Right ventricle myocardium inferior (tissue), 1 donor: ENCODE measurements around the gene OR7D2. TPM values are rescaled to one million over a fixed set of nuclear protein-coding genes. Genes with fewer than 3 reads are reported as not detected.
"Not testable (repeated sequence)": the region's sequence is repeated elsewhere in the genome, so short reads cannot be mapped to it uniquely, and the experiment has no call there.

Experiments used
- ATAC-seq: fragments of 200-7000 bp; cut with Tn5 transposase; one replicate; pipeline ENCODE4 v1.9.1; 2020; ENCODE audit warnings: mild to moderate bottlenecking, moderate library complexity
- DNase-seq: peaks from one replicate; pipeline ENCODE4 v3.0.0; 2021; ENCODE audit errors: missing footprints
- intact Hi-C: fragments of 100-400 bp; cut with DNase I; formaldehyde crosslinking; loops from one replicate; pipeline ENCODE4 v1.11.0; 2022
- total RNA-seq: library from RNA; stranded (reverse); fragmentation: NEBNext Ultra II Directional; extraction: Animal tissue kit (Norgen Biotek cat#: 25700); gene quantifications from one replicate; pipeline ENCODE4 v1.2.1, GENCODE V29; 2021
- donor health status: DM: no; HTN: yes; CAD: no; lungs with severe emphysema.

Gene OR7D2
- total RNA-seq, 1 donor from 2014 or later, result 0.08 TPM

DNA sequence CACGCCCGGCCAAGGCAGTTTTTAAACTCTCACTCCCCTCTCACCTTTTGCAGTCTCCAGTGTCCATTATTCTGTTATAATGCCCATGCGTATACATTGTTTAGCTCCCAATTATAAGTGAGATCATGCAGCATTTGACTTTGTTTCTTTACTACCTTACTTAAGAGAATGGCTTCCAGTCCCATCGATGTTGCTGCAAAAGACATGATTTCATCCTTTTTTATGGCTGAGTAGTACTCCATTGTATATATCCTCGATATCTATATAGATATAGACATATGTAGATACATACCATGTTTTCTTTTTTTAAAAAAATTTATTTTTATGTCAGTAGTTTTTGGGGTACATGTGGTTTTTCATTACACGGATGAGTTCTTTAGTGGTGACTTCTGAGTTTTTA is 8.4 kb downstream of the OR7D2 start:
- DNase-seq (no peak), ATAC-seq (no peak)
- intact Hi-C loops, result no loop called here

DNA sequence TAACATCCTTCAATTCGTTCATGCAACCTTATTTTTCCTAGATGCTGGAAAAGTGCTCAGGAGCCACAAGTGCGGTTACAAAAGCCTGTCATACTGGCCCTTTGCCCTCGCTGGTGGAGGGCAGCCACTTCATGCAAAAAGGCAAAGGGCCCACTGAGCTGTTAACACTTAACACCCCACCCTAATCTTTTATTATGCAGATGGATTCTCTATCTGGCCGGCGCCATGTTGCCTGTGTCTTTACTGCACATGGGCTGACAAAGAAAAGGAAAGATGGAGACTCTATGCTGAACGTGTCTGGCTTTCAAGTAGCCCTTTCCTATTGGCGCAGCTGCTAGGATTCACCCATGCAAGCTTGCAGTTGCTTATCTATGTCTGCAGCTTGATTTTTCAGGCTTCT is 10.8 kb downstream of the OR7D2 start:
- intact Hi-C loops, result no loop called here
- DNase-seq, result no peak
- ATAC-seq, result no peak

- not testable (repeated sequence) for DNase-seq
These were observed 19.3 kb downstream of the OR7D2 start for GRCh38 chr19:9198044-9198443.

DNA sequence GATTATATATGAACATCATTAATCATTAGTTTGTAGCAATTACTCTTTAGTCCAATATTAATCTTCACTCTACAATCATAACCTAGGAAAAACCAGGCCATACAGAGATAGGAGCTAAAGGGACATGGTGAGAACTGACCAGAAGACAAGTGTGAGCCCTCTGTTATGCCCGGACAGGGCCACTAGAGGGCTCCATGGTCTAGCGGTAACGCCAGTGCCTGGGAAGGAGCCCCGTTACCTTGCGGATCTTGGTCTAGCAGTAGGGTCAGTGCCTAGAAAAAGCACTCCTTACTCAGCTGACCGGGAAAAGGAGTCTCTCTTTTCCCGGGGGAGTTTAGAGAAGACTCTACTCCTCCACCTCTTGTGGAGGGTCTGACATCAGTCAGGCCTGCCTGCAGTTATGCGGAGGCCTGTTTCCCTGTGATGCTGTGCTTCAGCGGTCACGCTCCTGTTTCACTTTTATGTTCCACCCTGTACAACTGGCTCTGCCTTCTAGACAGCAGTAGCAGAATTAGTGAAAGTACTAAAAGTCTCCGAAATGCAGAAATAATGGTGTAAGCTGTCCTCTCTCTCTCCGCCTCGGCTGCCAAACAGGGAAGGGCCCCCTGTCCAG is 26.8 kb downstream of the OR7D2 start:
- intact Hi-C loops, result loop anchor here (5.0 kb wide), 1 partner anchor 587 kb away; no protein-coding TSS in a partner anchor
- no peak for DNase-seq
- ATAC-seq, result no peak

More at GRCh38 chr19:9198044-9198443, 19.3 kb downstream of the OR7D2 start:
- intact Hi-C loops, ATAC-seq: not testable (repeated sequence)

GRCh38 chr19:9219489-9219888 is 40.7 kb downstream of the OR7D2 start, which contains the start of gene OR7D4:
Gene OR7D4, minus strand, starts transcription at chr19:9219589. Its CDS starts 4,752 bp downstream, at chr19:9214837.
- intact Hi-C loops, result no loop called here
- ATAC-seq, result no peak

More at GRCh38 chr19:9219489-9219888, 40.7 kb downstream of the OR7D2 start, which contains the start of gene OR7D4:
- no peak for DNase-seq

Other genes with a start within 250 kb of the OR7D2 start
- gene MUC16, start 168.6 kb upstream of the OR7D2 start, total RNA-seq, result 0.05 TPM
- not detected for gene OR1M1, start 91.9 kb upstream of the OR7D2 start, total RNA-seq
- not detected for gene OR7G2, start 71.5 kb upstream of the OR7D2 start, total RNA-seq
- gene OR7G1, start 63.2 kb upstream of the OR7D2 start, total RNA-seq, result not detected
- not detected for gene OR7G3, start 52.0 kb upstream of the OR7D2 start, total RNA-seq
- 14.7 TPM for gene ZNF317, start 38.6 kb upstream of the OR7D2 start, total RNA-seq
- gene OR7D4, start 40.6 kb downstream of the OR7D2 start, total RNA-seq, result not detected
- not detected for gene OR7E24, start 72.0 kb downstream of the OR7D2 start, total RNA-seq
- 3.5 TPM for gene ZNF699, start 130.9 kb downstream of the OR7D2 start, total RNA-seq
- gene ZNF559, start 145.2 kb downstream of the OR7D2 start, total RNA-seq, result 16.6 TPM
- gene ZNF177, start 184.0 kb downstream of the OR7D2 start, total RNA-seq, result 2.3 TPM